ENCODE measurements around the gene CORO7.

Gene CORO7

GRCh38 chr16:4381935-4382794 lies 34.2 kb downstream of the CORO7 start:
- no peak for DNase-seq

DNA sequence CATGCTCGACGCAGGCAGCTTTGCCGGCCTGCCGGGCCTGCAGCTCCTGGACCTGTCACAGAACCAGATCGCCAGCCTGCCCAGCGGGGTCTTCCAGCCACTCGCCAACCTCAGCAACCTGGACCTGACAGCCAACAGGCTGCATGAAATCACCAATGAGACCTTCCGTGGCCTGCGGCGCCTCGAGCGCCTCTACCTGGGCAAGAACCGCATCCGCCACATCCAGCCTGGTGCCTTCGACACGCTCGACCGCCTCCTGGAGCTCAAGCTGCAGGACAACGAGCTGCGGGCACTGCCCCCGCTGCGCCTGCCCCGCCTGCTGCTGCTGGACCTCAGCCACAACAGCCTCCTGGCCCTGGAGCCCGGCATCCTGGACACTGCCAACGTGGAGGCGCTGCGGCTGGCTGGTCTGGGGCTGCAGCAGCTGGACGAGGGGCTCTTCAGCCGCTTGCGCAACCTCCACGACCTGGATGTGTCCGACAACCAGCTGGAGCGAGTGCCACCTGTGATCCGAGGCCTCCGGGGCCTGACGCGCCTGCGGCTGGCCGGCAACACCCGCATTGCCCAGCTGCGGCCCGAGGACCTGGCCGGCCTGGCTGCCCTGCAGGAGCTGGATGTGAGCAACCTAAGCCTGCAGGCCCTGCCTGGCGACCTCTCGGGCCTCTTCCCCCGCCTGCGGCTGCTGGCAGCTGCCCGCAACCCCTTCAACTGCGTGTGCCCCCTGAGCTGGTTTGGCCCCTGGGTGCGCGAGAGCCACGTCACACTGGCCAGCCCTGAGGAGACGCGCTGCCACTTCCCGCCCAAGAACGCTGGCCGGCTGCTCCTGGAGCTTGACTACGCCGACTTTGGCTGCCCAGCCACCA lies 35.1 kb downstream of the CORO7 start:
- DNase-seq = no peak

DNA sequence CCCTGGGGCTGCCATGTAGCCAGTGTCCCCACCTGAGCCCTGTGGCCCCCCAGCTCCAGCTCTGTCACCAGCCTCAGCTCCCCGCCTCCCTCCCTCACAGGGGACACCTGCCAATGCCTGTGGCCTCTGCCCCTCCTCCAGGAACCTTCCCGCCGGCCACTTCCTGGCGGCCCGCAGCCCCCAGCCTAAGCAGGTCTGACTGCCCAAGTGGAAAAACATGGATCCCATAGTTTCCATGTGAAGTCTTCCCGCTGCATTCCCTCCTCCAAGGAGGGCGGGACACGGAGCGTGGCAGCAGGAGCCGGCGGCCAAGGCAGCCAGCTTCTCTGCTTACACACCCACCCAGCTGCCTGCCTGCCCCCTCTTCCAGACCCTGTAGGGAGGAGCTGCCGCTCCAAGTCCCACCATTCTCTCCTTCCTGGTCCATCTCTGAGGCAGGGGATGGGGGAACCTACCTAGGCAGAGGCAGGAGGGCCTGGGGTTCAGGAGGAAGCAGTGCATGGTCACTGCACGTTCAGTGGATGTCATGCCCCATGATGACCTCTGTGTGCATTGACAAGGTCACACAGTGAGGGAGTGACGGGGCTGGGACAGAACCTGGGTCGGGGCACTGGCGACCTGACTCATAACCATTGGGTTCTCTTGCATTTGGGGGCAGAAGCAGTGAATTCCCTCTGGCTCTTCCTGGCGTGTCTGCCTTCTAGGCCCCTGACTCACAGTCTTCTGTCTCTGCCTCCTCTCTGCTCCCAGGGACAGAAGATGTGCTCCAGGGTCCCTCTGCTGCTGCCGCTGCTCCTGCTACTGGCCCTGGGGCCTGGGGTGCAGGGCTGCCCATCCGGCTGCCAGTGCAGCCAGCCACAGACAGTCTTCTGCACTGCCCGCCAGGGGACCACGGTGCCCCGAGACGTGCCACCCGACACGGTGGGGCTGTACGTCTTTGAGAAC lies 36.0 kb downstream of the CORO7 start:
- DNase-seq = no peak

DNA sequence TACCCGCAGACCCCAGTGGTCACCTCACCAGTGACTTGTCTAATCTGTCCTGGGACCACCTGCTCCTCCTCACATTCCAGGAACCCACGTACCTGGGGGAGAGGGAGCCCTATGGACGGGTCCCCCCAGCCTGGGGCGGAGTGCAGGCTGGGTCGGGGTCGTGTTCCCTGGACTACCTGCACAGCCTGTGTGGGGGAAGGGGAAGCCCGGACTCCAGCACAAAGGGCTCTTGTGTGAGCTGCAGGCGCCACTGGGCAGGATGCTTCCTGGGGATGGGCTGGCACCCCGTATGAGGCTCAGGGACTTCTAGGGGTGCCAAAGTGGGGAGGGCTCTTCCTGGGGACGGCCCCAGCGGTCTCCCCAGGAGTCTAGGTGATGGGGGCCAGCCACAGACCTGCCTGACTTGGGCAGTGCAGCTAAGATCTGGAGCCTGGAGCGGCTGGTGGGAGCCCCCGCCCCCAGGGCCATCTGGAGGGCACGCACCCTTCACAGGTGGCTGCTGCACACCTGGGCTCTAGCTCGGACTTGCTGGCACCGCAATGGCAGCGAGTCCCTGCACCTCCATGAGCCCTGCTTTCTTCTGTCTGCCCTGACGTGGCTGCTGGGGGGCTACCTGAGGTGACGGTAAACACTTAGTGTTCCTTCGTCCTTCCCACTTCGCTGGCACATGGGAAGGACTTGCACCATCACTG lies 37.3 kb downstream of the CORO7 start:
- DNase-seq = no peak

DNA sequence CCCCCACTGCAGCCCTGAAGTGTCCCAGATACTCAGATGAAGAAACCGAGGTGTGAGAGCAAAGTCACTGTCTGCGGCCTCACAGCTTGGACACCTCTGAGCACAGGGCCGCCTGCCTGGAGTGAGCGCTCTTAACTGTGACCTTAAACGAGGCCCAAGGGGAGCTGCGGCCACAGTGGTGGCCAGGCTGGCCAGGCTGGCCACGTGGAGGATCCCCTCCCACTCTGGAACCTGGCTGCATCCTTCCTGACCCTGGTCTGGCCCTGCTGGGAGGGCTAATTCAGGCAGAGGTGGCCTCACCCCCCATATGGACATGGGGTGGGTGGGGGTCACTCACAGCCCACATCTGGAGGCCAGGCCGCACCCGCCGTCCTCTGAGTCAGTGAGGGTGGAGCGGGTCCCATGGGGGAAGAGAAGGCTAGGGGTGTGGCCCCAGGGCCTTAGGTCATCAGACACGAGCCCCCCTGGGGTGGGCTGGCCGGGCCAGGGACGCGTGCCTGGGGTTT lies 38.2 kb downstream of the CORO7 start:
- DNase-seq = no peak

DNA sequence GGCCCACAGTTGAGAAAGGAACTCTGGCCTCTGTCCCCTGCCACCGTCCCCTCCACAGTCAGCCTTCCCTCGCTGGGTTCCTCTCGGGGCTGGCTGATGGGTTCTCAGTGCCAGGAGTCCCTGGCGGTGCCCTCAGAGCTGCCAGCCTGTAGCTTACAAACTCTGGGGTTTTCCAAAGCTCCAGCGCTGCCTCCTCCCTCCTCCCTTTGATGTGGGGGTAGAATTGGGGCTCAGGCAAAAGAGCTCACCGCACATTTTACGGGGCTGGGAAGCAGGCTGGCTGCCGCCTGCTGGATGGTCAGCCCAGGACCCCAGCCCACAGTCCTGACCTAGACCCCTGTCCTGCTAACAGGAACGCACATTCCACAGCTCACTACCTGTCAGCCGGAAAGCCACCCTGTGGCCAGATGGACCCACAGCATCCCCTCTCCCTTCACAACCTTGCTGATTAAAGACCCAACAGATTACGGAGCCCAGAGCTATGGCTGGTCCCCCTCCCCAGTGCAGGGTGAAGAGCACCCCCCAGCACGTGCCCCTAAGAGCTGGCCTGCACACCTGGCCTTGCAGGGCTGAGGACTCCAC lies 38.7 kb downstream of the CORO7 start:
- no peak for DNase-seq

DNA sequence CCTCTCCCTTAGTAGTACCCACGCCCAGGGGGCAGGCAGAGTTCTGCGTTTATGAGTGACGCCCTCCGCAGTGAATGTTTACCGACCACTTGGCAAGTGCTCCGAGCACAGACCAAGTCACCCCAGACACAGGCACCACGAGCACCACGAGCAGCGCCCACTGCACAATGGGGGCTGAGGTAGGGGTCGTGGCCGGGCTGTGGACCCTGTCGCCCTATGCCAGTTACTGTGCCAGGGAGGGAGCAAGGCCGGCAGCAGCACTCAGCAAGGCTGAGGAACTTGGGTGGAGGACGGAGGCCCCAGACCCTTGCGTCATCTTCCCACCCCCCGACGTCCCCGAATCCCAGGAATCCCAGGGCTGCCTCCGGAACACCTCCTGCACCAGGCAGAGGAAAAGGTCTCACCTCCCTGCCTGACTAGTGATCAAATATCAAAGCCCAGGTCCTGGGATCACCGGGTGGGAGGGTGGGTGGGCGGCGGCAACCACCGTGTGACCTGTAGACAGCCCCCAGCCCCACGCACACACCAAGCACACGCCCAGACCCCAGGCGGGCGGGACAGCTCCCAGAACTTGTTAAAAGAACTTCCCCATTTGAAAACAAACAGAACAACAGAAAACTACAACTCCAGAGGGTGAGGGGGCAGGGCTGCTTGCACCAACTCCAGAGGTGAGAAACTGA lies 39.4 kb downstream of the CORO7 start:
- no peak for DNase-seq

DNA sequence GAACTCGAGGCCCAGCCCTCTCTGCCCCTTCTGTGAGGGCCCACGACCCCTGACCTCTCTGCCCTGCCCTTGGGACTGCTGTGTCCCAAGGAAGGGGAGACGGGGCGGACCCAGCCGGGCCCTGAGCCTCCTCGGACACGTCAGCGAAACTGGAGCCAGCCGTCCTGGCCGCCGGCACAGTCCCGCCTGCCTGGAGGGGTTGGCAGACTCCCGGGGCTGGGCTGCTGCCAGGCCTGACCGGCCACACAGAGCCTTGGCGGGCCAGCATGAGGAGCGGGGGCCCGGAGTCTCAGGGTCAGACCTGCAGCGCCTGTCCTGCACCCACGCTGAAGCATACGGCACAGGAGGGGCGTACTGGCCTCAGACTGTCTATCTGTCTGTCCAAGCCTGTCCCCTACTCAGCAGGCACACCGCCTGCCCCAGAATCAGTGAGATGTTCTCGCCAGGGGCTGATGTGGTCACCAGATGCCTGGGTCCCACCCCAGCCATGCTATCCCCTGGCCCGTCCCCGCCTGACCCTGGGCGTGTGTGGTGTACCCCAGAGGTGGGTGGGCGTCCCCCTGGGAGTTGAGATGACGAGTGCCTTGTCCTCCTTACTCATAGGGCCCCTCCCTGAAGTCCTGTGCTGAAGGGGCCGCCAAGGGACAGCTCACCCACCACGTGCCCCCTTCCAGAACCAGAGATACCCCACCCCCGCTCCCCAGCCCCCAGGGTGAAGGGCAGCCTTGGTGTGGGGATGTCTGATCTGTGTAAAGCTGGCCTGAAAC lies 40.1 kb downstream of the CORO7 start:
- no peak for DNase-seq

DNA sequence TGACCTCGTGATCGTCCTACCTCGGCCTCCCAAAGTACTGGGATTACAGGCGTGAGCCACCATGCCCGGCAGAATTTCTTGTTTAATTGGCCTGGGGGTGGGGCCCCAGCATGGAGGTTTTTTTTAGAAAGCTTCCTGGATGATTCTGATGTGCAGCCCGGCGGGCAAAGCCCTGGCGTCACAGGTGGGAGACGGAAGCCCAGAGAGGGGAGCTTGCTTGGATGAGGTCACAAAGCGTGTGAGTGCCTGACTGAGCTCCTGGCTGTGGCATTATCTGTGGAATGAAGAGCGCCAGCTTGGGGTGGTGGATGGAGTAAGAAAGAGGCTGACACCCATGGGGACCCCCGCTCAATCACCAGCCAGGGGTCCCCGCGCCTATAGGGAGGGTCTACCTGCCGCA lies 40.7 kb downstream of the CORO7 start:
- DNase-seq = no peak

DNA sequence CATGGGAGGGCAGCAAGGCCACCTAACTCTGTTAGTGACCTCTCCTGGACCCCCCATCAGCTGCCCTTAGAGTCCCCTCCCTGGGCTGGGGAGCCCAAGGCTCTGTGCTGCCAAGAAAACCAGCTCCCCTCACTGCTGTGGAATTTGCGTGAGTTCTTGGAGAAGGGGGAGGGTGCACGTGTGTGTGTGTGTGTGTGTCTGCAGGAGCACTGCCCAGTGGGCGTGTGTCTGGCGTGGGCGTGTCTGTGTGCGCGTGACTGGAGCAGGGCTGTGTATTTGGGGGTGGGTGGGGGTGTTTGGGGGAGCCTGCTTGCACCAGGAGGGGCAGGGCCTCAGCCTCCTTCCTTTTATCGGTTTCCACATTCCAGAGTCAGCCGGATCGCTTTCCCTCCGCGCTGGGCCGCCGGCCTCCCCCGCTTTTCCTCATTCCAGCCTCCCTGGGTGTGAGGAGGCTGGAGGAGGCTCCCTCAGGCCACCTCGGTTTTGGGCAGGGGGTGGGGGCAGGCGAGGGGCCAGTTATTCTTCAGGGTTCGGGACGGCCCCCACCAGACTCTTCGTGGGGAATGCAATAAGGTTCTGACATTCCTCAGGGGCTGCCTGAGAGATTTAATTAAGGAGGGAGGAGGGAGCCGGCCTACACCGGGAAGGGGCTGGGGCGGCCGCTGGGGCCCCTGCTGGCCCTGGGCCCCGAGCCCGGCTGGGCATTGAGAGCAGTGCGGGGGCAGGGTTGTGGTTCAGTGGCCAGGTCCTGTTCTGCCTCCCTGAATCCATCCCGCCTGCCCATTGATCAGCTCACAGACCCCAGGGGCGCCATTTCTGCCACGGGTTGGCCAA lies 42.3 kb downstream of the CORO7 start:
- no peak for DNase-seq

DNA sequence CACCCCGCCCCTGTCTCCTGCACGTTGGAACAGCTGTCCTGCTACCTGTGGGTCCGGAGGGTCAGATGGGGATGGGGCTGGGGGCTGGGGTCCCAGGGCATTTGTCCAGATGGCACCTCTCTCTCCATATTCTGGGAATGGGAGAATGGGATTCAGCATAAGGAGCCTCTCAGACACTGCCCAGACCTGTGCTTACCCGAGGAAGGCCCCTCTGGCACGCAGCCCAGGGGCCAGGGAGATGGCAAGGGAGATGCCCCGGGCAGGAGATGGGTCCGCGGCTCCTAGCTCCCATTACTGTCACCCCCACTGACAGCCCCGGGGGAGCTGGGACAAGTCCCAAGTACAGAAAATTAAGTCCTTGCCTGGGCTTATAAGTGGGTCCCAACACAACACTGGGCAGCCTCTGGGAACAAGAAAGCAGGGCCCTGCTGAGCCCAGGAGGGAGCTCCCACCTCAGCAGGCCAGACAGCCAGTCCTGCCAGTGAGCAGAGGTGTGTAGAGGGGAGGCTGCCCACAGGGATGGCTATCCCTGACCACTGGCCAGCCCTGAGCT lies 43.0 kb downstream of the CORO7 start:
- no peak for DNase-seq

- DNase-seq = no peak
Measured at GRCh38 chr16:4372578-4373355, 43.6 kb downstream of the CORO7 start.

- peak; percentile 30 for DNase-seq
Measured at GRCh38 chr16:4372001-4372577, 44.3 kb downstream of the CORO7 start.

DNA sequence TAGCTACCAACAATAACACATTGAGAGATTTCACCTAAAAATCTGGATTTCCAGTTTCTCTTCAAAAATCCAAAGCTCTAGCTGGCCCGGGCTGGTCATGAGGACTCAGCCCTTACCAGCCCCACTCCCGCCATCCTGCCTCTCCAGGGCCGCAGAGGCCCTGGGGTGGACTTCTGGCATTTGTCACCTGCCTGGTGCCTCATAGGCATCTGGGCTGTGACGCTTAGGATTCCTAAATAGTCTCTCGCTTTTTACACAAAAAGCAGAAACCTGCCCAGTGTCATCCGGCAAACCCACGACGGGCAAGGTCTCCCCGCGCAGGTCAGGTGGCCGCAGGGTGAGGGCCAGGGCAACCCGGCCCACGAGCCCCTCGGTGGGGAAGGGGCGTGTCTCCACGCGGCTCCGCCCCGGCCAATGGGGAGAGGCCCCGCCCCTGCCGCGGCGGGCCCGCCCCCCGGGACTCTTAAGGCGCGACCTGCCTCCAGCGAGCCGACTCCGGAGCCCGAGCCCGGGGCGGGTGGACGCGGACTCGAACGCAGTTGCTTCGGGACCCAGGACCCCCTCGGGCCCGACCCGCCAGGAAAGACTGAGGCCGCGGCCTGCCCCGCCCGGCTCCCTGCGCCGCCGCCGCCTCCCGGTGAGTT lies 44.9 kb downstream of the CORO7 start, which contains the start of gene VASN:
Gene VASN, plus strand, starts transcription at position 492 of the 644 bp plus-strand sequence. CDS start 9,030 bp downstream, outside the sequence.
- DNase-seq = peak; percentile 73

- no peak for DNase-seq
Measured at GRCh38 chr16:4370570-4371356, 45.6 kb downstream of the CORO7 start.

- no peak for DNase-seq
Measured at GRCh38 chr16:4370151-4370550, 46.2 kb downstream of the CORO7 start.
